ENCODE measurements around the gene DLGAP1.

The DLGAP1 gene

DNA sequence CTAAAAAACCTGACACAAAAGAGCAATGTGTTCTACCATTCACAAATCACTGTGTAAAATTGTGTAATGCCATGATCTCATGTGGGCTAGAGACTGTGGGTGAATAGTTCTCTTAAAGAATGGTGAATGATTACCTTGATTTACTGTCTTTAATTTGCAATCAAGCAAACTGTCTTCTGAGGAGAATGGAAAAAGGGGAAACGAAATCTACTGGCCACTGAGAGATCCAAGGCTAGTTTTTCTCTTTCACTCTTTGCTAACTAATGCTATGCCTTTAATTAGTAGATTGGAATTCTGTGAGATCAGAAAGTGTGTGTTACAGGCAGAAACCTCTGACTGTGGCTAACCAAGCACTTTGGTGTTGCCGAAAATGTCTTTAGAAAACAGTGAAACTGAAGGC lies 582.5 kb downstream of the DLGAP1 start:
- TF ChIP-seq, protein P1, sequence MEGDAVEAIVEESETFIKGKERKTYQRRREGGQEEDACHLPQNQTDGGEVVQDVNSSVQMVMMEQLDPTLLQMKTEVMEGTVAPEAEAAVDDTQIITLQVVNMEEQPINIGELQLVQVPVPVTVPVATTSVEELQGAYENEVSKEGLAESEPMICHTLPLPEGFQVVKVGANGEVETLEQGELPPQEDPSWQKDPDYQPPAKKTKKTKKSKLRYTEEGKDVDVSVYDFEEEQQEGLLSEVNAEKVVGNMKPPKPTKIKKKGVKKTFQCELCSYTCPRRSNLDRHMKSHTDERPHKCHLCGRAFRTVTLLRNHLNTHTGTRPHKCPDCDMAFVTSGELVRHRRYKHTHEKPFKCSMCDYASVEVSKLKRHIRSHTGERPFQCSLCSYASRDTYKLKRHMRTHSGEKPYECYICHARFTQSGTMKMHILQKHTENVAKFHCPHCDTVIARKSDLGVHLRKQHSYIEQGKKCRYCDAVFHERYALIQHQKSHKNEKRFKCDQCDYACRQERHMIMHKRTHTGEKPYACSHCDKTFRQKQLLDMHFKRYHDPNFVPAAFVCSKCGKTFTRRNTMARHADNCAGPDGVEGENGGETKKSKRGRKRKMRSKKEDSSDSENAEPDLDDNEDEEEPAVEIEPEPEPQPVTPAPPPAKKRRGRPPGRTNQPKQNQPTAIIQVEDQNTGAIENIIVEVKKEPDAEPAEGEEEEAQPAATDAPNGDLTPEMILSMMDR (IDR thresholded peaks at IDR 0.05) = no peak

GRCh38 chr18:3871687-3872086 lies 583.4 kb downstream of the DLGAP1 start:
- H3K4me3 ChIP-seq (ENCODE audit: low read depth in 1 of 2, low read length in 1 of 2) = no peak overlapping the region
- H3K27me3 ChIP-seq = peaks cover 31% of the 10 kb centered on the region
- H3K27ac ChIP-seq = no peak overlapping the region
- TF ChIP-seq, protein P1 (IDR thresholded peaks at IDR 0.05) = no peak
- no peaks in the 10 kb centered on the region for H3K36me3 ChIP-seq
- no peaks in the 10 kb centered on the region for H3K9me3 ChIP-seq
- peaks cover 11 to 14% of the 10 kb centered on the region in 2 experiments for H3K4me1 ChIP-seq (ENCODE audit: control insufficient read depth in 1 of 2, insufficient read depth in 1 of 2, low read depth in 1 of 2, low read length in 1 of 2)

More for the DNA sequence above, 582.5 kb downstream of the DLGAP1 start:
- no peaks in the 10 kb centered on the region for H3K36me3 ChIP-seq
- peaks cover 31% of the 10 kb centered on the region for H3K27me3 ChIP-seq
- H3K27ac ChIP-seq = no peak overlapping the region
- H3K9me3 ChIP-seq = no peaks in the 10 kb centered on the region
- peaks cover 14 to 19% of the 10 kb centered on the region in 2 experiments for H3K4me1 ChIP-seq (ENCODE audit: control insufficient read depth in 1 of 2, insufficient read depth in 1 of 2, low read depth in 1 of 2, low read length in 1 of 2)
- no peak overlapping the region for H3K4me3 ChIP-seq (ENCODE audit: low read depth in 1 of 2, low read length in 1 of 2)

DNA sequence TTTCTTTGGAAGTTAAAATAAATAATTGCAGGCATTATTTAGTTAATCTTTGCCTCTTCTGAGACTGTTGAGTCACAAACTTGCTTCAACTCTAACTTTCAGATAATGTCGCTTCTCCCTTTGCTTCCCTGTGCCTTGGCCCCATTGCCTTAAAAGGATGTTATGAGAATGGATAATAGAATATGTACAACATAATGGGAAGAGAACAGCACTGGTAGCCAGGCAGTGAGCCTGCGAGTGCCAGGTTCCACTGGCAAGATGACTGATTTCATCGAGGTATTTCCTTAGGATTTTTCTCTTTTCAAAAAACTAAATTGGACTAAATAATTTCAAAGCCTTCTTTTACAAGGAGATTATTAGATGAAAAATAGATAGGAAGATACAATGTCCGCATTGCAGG lies 584.2 kb downstream of the DLGAP1 start:
- H3K27me3 ChIP-seq = peaks cover 31% of the 10 kb centered on the region
- TF ChIP-seq, protein P1 (IDR thresholded peaks at IDR 0.05) = no peak
- no peak overlapping the region for H3K27ac ChIP-seq
- no peak overlapping the region for H3K4me3 ChIP-seq (ENCODE audit: low read depth in 1 of 2, low read length in 1 of 2)
- no peaks in the 10 kb centered on the region for H3K36me3 ChIP-seq
- peaks cover 9 to 10% of the 10 kb centered on the region in 2 experiments for H3K4me1 ChIP-seq (ENCODE audit: control insufficient read depth in 1 of 2, insufficient read depth in 1 of 2, low read depth in 1 of 2, low read length in 1 of 2)
- H3K9me3 ChIP-seq = no peaks in the 10 kb centered on the region

DNA sequence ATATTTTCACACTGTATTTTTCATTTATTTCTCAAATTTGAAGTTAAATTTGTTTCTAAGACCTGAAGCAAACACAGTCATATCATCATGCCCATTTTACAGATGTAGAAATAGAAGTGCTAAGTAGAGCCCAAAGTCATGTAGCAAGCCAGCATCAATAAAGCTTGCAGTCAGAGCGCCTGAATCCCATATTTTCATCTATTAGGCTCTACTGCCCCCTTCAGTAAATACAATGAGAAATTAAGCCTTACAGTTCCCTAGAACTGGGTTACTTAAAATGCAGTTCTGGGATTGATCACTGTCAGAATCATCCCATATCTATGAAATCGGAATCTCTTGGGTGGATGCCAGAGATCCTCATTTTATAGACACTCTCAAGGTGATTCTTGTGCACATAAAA lies 585.3 kb downstream of the DLGAP1 start:
- Histone ChIP-seq H3K4me1 (ENCODE audit: control insufficient read depth in 1 of 2, insufficient read depth in 1 of 2, low read depth in 1 of 2, low read length in 1 of 2) (no peaks in the 10 kb centered on the region), H3K27me3 (peaks cover 31% of the 10 kb centered on the region), H3K9me3 (no peaks in the 10 kb centered on the region), H3K36me3 (no peaks in the 10 kb centered on the region), H3K27ac (no peak overlapping the region), H3K4me3 (ENCODE audit: low read depth in 1 of 2, low read length in 1 of 2) (no peak overlapping the region)
- TF ChIP-seq, protein P1 (IDR thresholded peaks at IDR 0.05) = no peak

DNA sequence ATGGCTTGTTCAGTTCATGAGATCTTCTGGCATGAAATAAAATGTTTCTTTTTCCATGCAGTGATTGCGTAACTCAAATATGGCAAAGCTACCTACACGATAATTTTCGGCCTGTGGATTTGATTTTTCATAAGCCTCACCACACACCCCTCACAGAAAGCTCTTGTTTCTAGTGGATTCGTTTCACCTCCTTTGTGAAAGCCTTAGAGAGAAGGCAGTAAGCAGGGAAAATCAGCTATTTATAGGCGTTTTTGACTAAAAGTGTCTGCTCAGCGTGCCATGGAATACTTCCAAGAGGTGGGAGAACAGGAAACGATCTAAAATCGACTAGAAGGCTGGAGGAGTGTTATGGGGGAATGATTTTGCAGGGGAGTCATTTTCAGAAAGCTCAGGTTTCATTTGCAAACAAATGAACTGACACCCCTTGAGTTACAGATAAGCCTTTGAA lies 587.2 kb downstream of the DLGAP1 start:
- TF ChIP-seq, protein P1 (IDR thresholded peaks at IDR 0.05) = no peak
- Histone ChIP-seq H3K9me3 (no peaks in the 10 kb centered on the region), H3K27me3 (peaks cover 12% of the 10 kb centered on the region), H3K36me3 (no peaks in the 10 kb centered on the region), H3K27ac (no peak overlapping the region), H3K4me1 (ENCODE audit: control insufficient read depth in 1 of 2, insufficient read depth in 1 of 2, low read depth in 1 of 2, low read length in 1 of 2) (no peaks in the 10 kb centered on the region), H3K4me3 (ENCODE audit: low read depth in 1 of 2, low read length in 1 of 2) (no peak overlapping the region)

DNA sequence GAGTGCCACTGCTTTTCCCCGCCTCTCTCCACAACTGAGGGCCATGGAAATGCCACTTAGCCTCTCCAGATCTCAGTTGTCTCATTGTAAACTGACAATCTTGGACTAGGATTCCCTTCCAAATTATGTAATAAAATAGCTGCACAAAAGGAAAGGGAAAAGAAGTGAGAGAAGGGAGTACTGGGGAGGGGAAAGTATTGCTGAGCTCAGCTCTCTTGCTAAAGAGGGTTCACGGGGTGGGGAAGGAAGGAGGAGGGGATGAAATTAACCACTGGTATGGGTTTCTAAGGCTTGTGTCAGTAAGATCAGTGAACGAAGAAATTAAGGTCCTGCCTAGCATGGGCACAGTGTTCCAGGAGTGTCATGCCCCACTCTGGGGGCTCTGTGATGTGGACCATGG lies 587.9 kb downstream of the DLGAP1 start:
- Histone ChIP-seq H3K4me1 (ENCODE audit: control insufficient read depth in 1 of 2, insufficient read depth in 1 of 2, low read depth in 1 of 2, low read length in 1 of 2) (no peaks in the 10 kb centered on the region), H3K27me3 (peaks cover 6% of the 10 kb centered on the region), H3K36me3 (no peaks in the 10 kb centered on the region), H3K4me3 (ENCODE audit: low read depth in 1 of 2, low read length in 1 of 2) (no peak overlapping the region), H3K27ac (no peak overlapping the region), H3K9me3 (no peaks in the 10 kb centered on the region)
- TF ChIP-seq, protein P1 (IDR thresholded peaks at IDR 0.05) = no peak

Data from neutrophil (primary cell).